Parathyroid adenoma (tissue), 2 donors: ENCODE data around the gene SEC63.

Source experiments
- H2AFZ ChIP-seq: fragments of 300-600 bp; sonication (generic); one replicate; pipeline ENCODE4 v1.7.0; 2017; ENCODE audit warnings: antibody characterized with exemption, mild to moderate bottlenecking
- H3K27ac ChIP-seq: fragments of 300-600 bp; sonication (generic); one replicate; pipeline ENCODE4 v1.7.0; 2017
- H3K27me3 ChIP-seq: fragments of 300-600 bp; sonication (generic); one replicate; pipeline ENCODE4 v1.7.0; 2017; ENCODE audit warnings: low read length; ENCODE audit not compliant: control insufficient read depth, insufficient read depth
- H3K36me3 ChIP-seq: fragments of 300-600 bp; sonication (generic); one replicate; pipeline ENCODE4 v1.7.0; 2017; ENCODE audit warnings: low read length; ENCODE audit not compliant: control insufficient read depth, insufficient read depth
- H3K4me1 ChIP-seq: fragments of 300-600 bp; sonication (generic); one replicate; pipeline ENCODE4 v1.7.0; 2017; ENCODE audit warnings: control low read depth
- H3K4me2 ChIP-seq: fragments of 300-600 bp; sonication (generic); one replicate; pipeline ENCODE4 v1.7.0; 2017; ENCODE audit warnings: low read length
- H3K4me3 ChIP-seq: fragments of 300-600 bp; sonication (generic); one replicate; pipeline ENCODE4 v1.7.0; 2017; ENCODE audit warnings: low read depth, low read length
- H3K79me2 ChIP-seq: fragments of 300-600 bp; sonication (generic); one replicate; pipeline ENCODE4 v1.7.0; 2017; ENCODE audit warnings: control low read depth
- H3K9ac ChIP-seq: fragments of 300-600 bp; sonication (generic); one replicate; pipeline ENCODE4 v1.7.0; 2017; ENCODE audit warnings: mild to moderate bottlenecking
- H3K9me3 ChIP-seq: fragments of 300-600 bp; sonication (generic); one replicate; pipeline ENCODE4 v1.7.0; 2017; ENCODE audit warnings: low read length; ENCODE audit not compliant: control insufficient read depth
- TF ChIP-seq, protein P1 (sequence below): fragments of 300-600 bp; sonication (generic); IDR thresholded peaks from one replicate; pipeline ENCODE4 v1.7.0; 2017; ENCODE audit warnings: antibody characterized with exemption, mild to moderate bottlenecking
- donor health status: primary hyperparathyroidism.

The SEC63 gene

GRCh38 chr6:107982486-107982885 is 24.5 kb upstream of the SEC63 start:
- Histone ChIP-seq H3K4me2 (no peak overlapping the region), H3K9ac (no peak overlapping the region), H3K27me3 (no peaks in the 10 kb centered on the region), H3K9me3 (no peaks in the 10 kb centered on the region), H3K4me1 (no peaks in the 10 kb centered on the region), H3K27ac (no peak overlapping the region), H3K79me2 (no peaks in the 10 kb centered on the region), H3K4me3 (no peak overlapping the region), H3K36me3 (no peaks in the 10 kb centered on the region), H2AFZ (no peak overlapping the region)
- TF ChIP-seq, protein P1, sequence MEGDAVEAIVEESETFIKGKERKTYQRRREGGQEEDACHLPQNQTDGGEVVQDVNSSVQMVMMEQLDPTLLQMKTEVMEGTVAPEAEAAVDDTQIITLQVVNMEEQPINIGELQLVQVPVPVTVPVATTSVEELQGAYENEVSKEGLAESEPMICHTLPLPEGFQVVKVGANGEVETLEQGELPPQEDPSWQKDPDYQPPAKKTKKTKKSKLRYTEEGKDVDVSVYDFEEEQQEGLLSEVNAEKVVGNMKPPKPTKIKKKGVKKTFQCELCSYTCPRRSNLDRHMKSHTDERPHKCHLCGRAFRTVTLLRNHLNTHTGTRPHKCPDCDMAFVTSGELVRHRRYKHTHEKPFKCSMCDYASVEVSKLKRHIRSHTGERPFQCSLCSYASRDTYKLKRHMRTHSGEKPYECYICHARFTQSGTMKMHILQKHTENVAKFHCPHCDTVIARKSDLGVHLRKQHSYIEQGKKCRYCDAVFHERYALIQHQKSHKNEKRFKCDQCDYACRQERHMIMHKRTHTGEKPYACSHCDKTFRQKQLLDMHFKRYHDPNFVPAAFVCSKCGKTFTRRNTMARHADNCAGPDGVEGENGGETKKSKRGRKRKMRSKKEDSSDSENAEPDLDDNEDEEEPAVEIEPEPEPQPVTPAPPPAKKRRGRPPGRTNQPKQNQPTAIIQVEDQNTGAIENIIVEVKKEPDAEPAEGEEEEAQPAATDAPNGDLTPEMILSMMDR: no peak

GRCh38 chr6:107981695-107982094 is 23.7 kb upstream of the SEC63 start:
- H3K9me3 ChIP-seq: no peaks in the 10 kb centered on the region
- H2AFZ ChIP-seq: no peak overlapping the region
- H3K79me2 ChIP-seq: no peaks in the 10 kb centered on the region
- no peak overlapping the region for H3K9ac ChIP-seq
- H3K27me3 ChIP-seq: no peaks in the 10 kb centered on the region
- no peaks in the 10 kb centered on the region for H3K4me1 ChIP-seq
- no peak overlapping the region for H3K4me2 ChIP-seq
- no peak overlapping the region for H3K27ac ChIP-seq
- no peak overlapping the region for H3K4me3 ChIP-seq
- H3K36me3 ChIP-seq: no peaks in the 10 kb centered on the region
- TF ChIP-seq, protein P1: no peak

- no peak overlapping the region for H3K4me2 ChIP-seq
- H3K4me3 ChIP-seq: no peak overlapping the region
- H3K27me3 ChIP-seq: no peaks in the 10 kb centered on the region
- TF ChIP-seq, protein P1: peak; percentile 41
- no peaks in the 10 kb centered on the region for H3K4me1 ChIP-seq
- no peak overlapping the region for H3K9ac ChIP-seq
- H3K36me3 ChIP-seq: no peaks in the 10 kb centered on the region
- H3K79me2 ChIP-seq: no peaks in the 10 kb centered on the region
- H2AFZ ChIP-seq: no peak overlapping the region
- no peak overlapping the region for H3K27ac ChIP-seq
- no peaks in the 10 kb centered on the region for H3K9me3 ChIP-seq
Measured at GRCh38 chr6:107977283-107977682, 19.3 kb upstream of the SEC63 start.

GRCh38 chr6:107976155-107976783 is 18.3 kb upstream of the SEC63 start:
- no peaks in the 10 kb centered on the region for H3K4me1 ChIP-seq
- H3K4me2 ChIP-seq: no peak overlapping the region
- no peak overlapping the region for H3K9ac ChIP-seq
- TF ChIP-seq, protein P1: no peak
- no peak overlapping the region for H3K4me3 ChIP-seq
- H3K27ac ChIP-seq: no peak overlapping the region
- no peaks in the 10 kb centered on the region for H3K9me3 ChIP-seq
- H2AFZ ChIP-seq: no peak overlapping the region
- H3K36me3 ChIP-seq: no peaks in the 10 kb centered on the region
- H3K79me2 ChIP-seq: no peaks in the 10 kb centered on the region
- H3K27me3 ChIP-seq: no peaks in the 10 kb centered on the region

DNA sequence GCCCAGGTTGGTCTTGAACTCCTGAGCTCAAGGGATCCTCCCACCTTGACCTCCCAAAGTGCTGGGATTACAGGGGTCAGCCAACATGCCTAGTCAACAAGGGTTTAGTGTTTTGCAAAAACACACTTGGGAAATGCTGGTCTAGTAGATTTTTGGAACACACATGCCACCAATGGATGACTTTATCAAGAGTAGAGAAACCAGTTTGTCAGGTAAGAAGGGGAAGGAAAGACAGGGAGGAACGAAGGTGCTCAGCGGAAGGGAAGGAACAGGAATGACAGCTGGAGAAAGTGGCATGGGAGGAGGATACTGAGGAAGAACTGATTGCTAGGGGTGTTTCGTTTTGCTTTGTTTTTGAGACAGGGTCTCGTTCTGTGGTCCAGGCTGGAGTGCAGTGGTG is 15.6 kb upstream of the SEC63 start:
- no peaks in the 10 kb centered on the region for H3K9me3 ChIP-seq
- no peak overlapping the region for H3K4me2 ChIP-seq
- no peak overlapping the region for H3K9ac ChIP-seq
- H3K36me3 ChIP-seq: no peaks in the 10 kb centered on the region
- peak overlapping the region; percentile 10 for H2AFZ ChIP-seq
- H3K27me3 ChIP-seq: no peaks in the 10 kb centered on the region
- H3K27ac ChIP-seq: no peak overlapping the region
- no peaks in the 10 kb centered on the region for H3K79me2 ChIP-seq
- no peak overlapping the region for H3K4me3 ChIP-seq
- TF ChIP-seq, protein P1: no peak
- H3K4me1 ChIP-seq: no peaks in the 10 kb centered on the region
